Bronchial epithelial cell (primary cell): ENCODE results near the gene ASZ1. TPM values are rescaled to one million over a fixed set of nuclear protein-coding genes. Genes with fewer than 3 reads are reported as not detected.

Source experiments
- DNase-seq: peaks from one replicate; pipeline ENCODE4 v3.0.0-alpha.2; 2010; ENCODE audit warnings: low read depth
- FAIRE-seq: peaks from 2 replicates; lab custom pipeline; 2011; peaks lifted over from hg19 to GRCh38; lab: Jason Lieb, UNC
- H3K27me3 ChIP-seq: 2 replicates; pipeline ENCODE4 v1.5.1; 2011; ENCODE audit warnings: low read length; ENCODE audit not compliant: control insufficient read depth, insufficient read depth
- H3K36me3 ChIP-seq: 2 replicates; pipeline ENCODE4 v1.5.1; 2011; ENCODE audit warnings: low read length; ENCODE audit not compliant: control insufficient read depth, insufficient read depth
- H3K4me3 ChIP-seq: 2 replicates; pipeline ENCODE4 v1.5.1; 2011; ENCODE audit warnings: mild to moderate bottlenecking, low read depth, low read length, control low read depth
- CTCF ChIP-seq: IDR thresholded peaks from 2 replicates; pipeline ENCODE4 v1.5.1; 2011; ENCODE audit warnings: mild to moderate bottlenecking, moderate library complexity, low read length, control low read depth, inconsistent platforms; ENCODE audit not compliant: insufficient read depth, severe bottlenecking
- total RNA-seq: library from RNA; depleted of rRNA; stranded (reverse); fragments of >200 nt; gene quantifications from 2 replicates; pipeline ENCODE4 v1.2.1, GENCODE V29; 2014

Gene ASZ1
- total RNA-seq, 1 donor from 2014 or later = not detected

GRCh38 chr7:117459735-117460134, 32.4 kb upstream of the ASZ1 start:
- Histone ChIP-seq H3K36me3 (no peaks in the 10 kb centered on the region), H3K4me3 (no peak overlapping the region), H3K27me3 (no peaks in the 10 kb centered on the region)
- no peak for FAIRE-seq
- DNase-seq = no peak
- no peak for TF ChIP-seq CTCF

GRCh38 chr7:117458977-117459583, 31.8 kb upstream of the ASZ1 start:
- H3K4me3 ChIP-seq = no peak overlapping the region

GRCh38 chr7:117448655-117449054, 21.4 kb upstream of the ASZ1 start:
- no peak for FAIRE-seq
- DNase-seq = peak; percentile 29
- TF ChIP-seq CTCF = no peak
- H3K27me3 ChIP-seq = no peaks in the 10 kb centered on the region
- H3K36me3 ChIP-seq = no peaks in the 10 kb centered on the region
- H3K4me3 ChIP-seq = no peak overlapping the region

More at GRCh38 chr7:117458977-117459583, 31.8 kb upstream of the ASZ1 start:
- Histone ChIP-seq H3K27me3 (no peaks in the 10 kb centered on the region), H3K36me3 (no peaks in the 10 kb centered on the region)
- FAIRE-seq (no peak), DNase-seq (peak; percentile 33)
- TF ChIP-seq CTCF = peak; percentile 39

- Histone ChIP-seq H3K4me3 (no peak overlapping the region), H3K36me3 (no peaks in the 10 kb centered on the region), H3K27me3 (no peaks in the 10 kb centered on the region)
- DNase-seq = no peak
- no peak for TF ChIP-seq CTCF
- FAIRE-seq = no peak
These were observed 19.0 kb upstream of the ASZ1 start for GRCh38 chr7:117446220-117446815.

- FAIRE-seq = no peak
- Histone ChIP-seq H3K4me3 (no peak overlapping the region), H3K27me3 (no peaks in the 10 kb centered on the region), H3K36me3 (no peaks in the 10 kb centered on the region)
- TF ChIP-seq CTCF = no peak
- DNase-seq = peak; percentile 72
These were observed 17.9 kb upstream of the ASZ1 start for GRCh38 chr7:117445206-117445605.
